ENCODE results near the gene SLC7A1. TPM values are rescaled to one million over a fixed set of nuclear protein-coding genes. Genes with fewer than 3 reads are reported as not detected.
A peak's percentile ranks its signal among the peaks of the same experiment; 100 is the strongest.

Gene SLC7A1
- total and polyA plus RNA-seq, 10 donors, result 2.2 to 53.8 (median 20.6) TPM

DNA sequence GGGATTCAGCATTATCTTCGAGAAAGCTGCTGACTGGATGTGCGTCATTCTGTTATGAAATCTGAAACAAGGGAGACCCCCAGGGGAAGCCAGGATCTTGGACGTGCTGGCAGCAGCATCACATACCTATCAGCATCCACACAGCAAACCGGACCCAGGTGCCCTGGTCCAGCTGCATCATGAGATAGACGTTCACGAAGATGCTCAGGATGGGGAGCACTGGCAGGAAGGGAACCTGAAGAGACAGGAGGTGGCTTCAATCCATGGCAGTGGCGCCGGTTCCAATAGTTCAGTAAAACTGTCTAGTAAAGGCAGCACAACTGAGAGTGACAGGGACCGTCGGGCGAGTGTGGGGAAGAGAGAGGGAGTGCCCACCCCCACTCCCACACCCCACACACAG, 79.5 kb downstream of the SLC7A1 start:
- WGBS, 5 donors, result 86 to 94% (median 91%) methylated on average over 10 to 11 of the region's 11 CpGs
- intact Hi-C loops (cut with DNase I; ENCODE audit: low total_unique reads), result no loop called here

GRCh38 chr13:29515372-29515771, 80.1 kb downstream of the SLC7A1 start:
- H3K4me3 ChIP-seq, result no peak overlapping the region
- DNase-seq, result no peak
- intact Hi-C loops (cut with DNase I; ENCODE audit: low total_unique reads), result no loop called here
- H3K36me3 ChIP-seq, result peaks cover 0 to 98% (median 39%) of the 10 kb centered on the region in 6 donors
- H3K27ac ChIP-seq, result peak overlapping the region in 7 of 8 donors; percentile 20 to 70 (median 66)
- peaks cover 0 to 27% (median 17%) of the 10 kb centered on the region in 6 donors for H3K4me1 ChIP-seq
- H3K9me3 ChIP-seq, result no peaks in the 10 kb centered on the region
- no peaks in the 10 kb centered on the region for H3K27me3 ChIP-seq (replicated peaks in 1 of 7)
- 32 to 84% (median 80%) methylated on average over 5 to 7 of the region's 7 CpGs for WGBS, 5 donors
- TF ChIP-seq POLR2AphosphoS5 (IDR thresholded peaks at IDR 0.05) (peak; percentile 58 to 68 (median 65)), POLR2A (IDR thresholded peaks at IDR 0.05) (no peak)

More for the DNA sequence above, 79.5 kb downstream of the SLC7A1 start:
- Histone ChIP-seq H3K27ac (peak overlapping the region in 5 of 8 donors; percentile 53 to 70 (median 66)), H3K27me3 (replicated peaks in 1 of 7) (no peaks in the 10 kb centered on the region), H3K4me3 (no peak overlapping the region), H3K9me3 (no peaks in the 10 kb centered on the region), H3K36me3 (peaks cover 0 to 98% (median 44%) of the 10 kb centered on the region in 6 donors), H3K4me1 (peaks cover 0 to 27% (median 17%) of the 10 kb centered on the region in 6 donors)
- no peak for TF ChIP-seq POLR2A (IDR thresholded peaks at IDR 0.05)
- TF ChIP-seq CTCF (IDR thresholded peaks at IDR 0.05 in 8 of 11, conservative IDR thresholded peaks at IDR 0.05 in 3 of 11), result no peak
- TF ChIP-seq POLR2AphosphoS5 (IDR thresholded peaks at IDR 0.05), result no peak
- no peak for DNase-seq

GRCh38 chr13:29514720-29515310, 80.7 kb downstream of the SLC7A1 start:
- Histone ChIP-seq H3K27ac (peak overlapping the region; percentile 20 to 70 (median 60)), H3K4me3 (no peak overlapping the region), H3K27me3 (replicated peaks in 1 of 7) (no peaks in the 10 kb centered on the region), H3K4me1 (peaks cover 0 to 27% (median 17%) of the 10 kb centered on the region in 6 donors), H3K36me3 (peaks cover 0 to 98% (median 37%) of the 10 kb centered on the region in 6 donors), H3K9me3 (no peaks in the 10 kb centered on the region)
- 66 to 83% (median 72%) methylated on average over 9 to 13 of the region's 13 CpGs for WGBS, 5 donors
- intact Hi-C loops (cut with DNase I; ENCODE audit: low total_unique reads), result no loop called here
- no peak for TF ChIP-seq CTCF (IDR thresholded peaks at IDR 0.05 in 8 of 11, conservative IDR thresholded peaks at IDR 0.05 in 3 of 11)
- peak in 2 of 3 donors; percentile 65 to 74 for TF ChIP-seq POLR2AphosphoS5 (IDR thresholded peaks at IDR 0.05)
- no peak for TF ChIP-seq POLR2A (IDR thresholded peaks at IDR 0.05)
- peak; percentile 55 for DNase-seq

GRCh38 chr13:29513981-29514719, 81.3 kb downstream of the SLC7A1 start:
- Histone ChIP-seq H3K9me3 (no peaks in the 10 kb centered on the region), H3K27me3 (replicated peaks in 1 of 7) (no peaks in the 10 kb centered on the region), H3K36me3 (peaks cover 0 to 93% (median 36%) of the 10 kb centered on the region in 6 donors), H3K27ac (peak overlapping the region in 7 of 8 donors; percentile 20 to 70 (median 66)), H3K4me3 (no peak overlapping the region), H3K4me1 (peaks cover 0 to 27% (median 17%) of the 10 kb centered on the region in 6 donors)
- TF ChIP-seq POLR2A (IDR thresholded peaks at IDR 0.05) (no peak), POLR2AphosphoS5 (IDR thresholded peaks at IDR 0.05) (peak in 2 of 3 donors; percentile 60 to 73), CTCF (IDR thresholded peaks at IDR 0.05 in 8 of 11, conservative IDR thresholded peaks at IDR 0.05 in 3 of 11) (no peak)
- DNase-seq, result peak; percentile 79
- 80 to 98% (median 81%) methylated on average over 15 to 32 of the region's 32 CpGs for WGBS, 5 donors
- intact Hi-C loops (cut with DNase I; ENCODE audit: low total_unique reads), result no loop called here

All from spleen (tissue), 11 donors.